Measurements from ENCODE around the gene CFAP74.

The CFAP74 gene

GRCh38 chr1:1903224-1903623 is 100.4 kb downstream of the CFAP74 start:
- H3K4me3 ChIP-seq (ENCODE audit: control insufficient read depth, low read depth, low read length) = no peak overlapping the region
- DNase-seq (ENCODE audit: low read depth) = no peak
- no peak for TF ChIP-seq CTCF (conservative IDR thresholded peaks at IDR 0.05; ENCODE audit: control insufficient read depth, insufficient read depth, low read depth, low read length)

GRCh38 chr1:1901641-1902294 is 101.8 kb downstream of the CFAP74 start:
- TF ChIP-seq CTCF (conservative IDR thresholded peaks at IDR 0.05; ENCODE audit: control insufficient read depth, insufficient read depth, low read depth, low read length) = no peak
- H3K4me3 ChIP-seq (ENCODE audit: control insufficient read depth, low read depth, low read length) = no peak overlapping the region
- no peak for DNase-seq (ENCODE audit: low read depth)

DNA sequence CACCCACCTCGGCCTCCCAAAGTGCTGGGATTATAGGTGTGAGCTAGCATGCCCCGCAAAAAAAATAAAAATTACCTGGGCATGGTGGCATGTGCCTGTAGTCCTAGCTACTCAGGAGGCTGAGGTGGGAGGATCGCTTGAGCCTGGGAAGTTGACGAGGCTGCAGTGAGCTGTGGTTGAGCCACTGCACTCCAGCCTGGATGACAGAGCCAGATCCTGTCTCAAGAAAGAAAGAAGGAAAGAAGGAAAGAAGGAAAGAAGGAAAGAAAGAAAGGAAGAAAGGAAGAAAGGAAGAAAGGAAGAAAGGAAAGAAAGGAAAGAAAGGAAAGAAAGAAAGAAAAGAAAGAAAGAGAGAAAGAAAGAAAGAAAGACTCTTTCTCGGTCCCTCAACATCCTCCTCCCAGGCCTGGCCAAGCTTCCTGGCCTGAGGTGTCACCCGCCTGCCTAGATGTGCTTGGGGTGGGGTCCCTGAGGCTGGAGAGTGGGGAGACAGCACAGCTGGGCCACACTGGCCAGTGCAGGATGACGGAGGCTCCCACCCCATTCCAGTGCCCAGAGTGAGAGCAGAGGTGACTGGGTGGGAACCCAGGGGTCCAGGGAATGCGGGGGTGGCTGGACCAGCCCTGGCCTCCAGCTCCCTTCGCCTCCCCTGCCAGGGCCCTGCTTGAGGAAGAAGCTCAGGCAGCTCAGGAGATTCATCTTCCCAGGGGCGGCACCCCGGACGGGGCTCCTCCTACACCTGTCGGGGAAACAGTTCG is 102.5 kb downstream of the CFAP74 start:
- TF ChIP-seq CTCF (conservative IDR thresholded peaks at IDR 0.05; ENCODE audit: control insufficient read depth, insufficient read depth, low read depth, low read length) = no peak
- H3K4me3 ChIP-seq (ENCODE audit: control insufficient read depth, low read depth, low read length) = no peak overlapping the region
- DNase-seq (ENCODE audit: low read depth) = no peak

DNA sequence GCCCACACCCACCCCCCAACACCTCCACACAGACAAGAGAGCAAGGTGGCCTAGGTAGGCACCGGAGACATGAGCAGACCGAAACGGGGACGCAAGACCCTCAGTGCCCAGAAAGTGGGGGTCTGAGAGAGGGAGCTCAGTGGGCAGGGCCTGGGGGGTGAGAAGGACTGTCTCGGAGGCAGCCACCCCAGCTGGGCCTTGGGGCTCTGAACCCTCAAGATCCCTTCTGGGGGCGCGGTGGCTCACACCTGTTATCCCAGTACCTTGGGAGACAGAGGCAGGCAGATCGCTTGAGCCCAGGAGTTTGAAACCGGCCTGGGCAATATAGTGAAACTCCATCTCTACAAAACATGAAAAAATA is 103.6 kb downstream of the CFAP74 start:
- no peak for DNase-seq (ENCODE audit: low read depth)
- no peak overlapping the region for H3K4me3 ChIP-seq (ENCODE audit: control insufficient read depth, low read depth, low read length)
- no peak for TF ChIP-seq CTCF (conservative IDR thresholded peaks at IDR 0.05; ENCODE audit: control insufficient read depth, insufficient read depth, low read depth, low read length)

GRCh38 chr1:1899266-1899966 is 104.2 kb downstream of the CFAP74 start:
- no peak for TF ChIP-seq CTCF (conservative IDR thresholded peaks at IDR 0.05; ENCODE audit: control insufficient read depth, insufficient read depth, low read depth, low read length)
- DNase-seq (ENCODE audit: low read depth) = no peak
- no peak overlapping the region for H3K4me3 ChIP-seq (ENCODE audit: control insufficient read depth, low read depth, low read length)

DNA sequence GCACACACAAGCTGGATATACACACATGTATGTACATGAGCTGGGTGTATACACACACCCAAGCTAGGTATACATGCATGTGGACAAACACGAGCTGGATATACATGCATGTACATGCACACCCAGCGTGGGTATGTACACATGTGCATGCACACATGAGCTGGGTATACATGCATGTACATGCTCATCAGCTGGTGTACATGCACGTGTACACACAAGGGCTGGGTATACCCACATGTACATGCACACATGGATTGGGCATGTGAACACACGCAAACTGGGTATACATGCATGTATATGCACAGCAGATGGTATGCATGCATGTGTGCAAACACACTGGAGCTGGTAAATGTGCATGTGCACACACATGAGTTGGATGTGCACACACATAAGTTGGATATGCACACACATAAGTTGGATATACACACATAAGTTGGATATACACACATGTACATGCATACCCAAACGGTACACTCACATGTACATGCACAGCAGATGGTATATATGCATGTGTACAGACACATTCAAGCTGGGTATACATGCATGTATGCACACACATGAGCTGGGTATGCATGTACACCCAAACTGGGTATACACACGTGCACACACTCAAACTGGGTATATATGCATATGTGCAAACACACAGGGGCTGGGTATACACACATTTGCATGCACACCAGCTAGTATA is 105.2 kb downstream of the CFAP74 start:
- no peak overlapping the region for H3K4me3 ChIP-seq (ENCODE audit: control insufficient read depth, low read depth, low read length)
- TF ChIP-seq CTCF (conservative IDR thresholded peaks at IDR 0.05; ENCODE audit: control insufficient read depth, insufficient read depth, low read depth, low read length) = no peak
- no peak for DNase-seq (ENCODE audit: low read depth)

All from fibroblast of mammary gland (primary cell).